Mesenteric fat pad (tissue), 1 donor: ENCODE results near the gene HHAT. TPM values are rescaled to one million over a fixed set of nuclear protein-coding genes. Genes with fewer than 3 reads are reported as not detected.
"Not testable (repeated sequence)": the region's sequence is repeated elsewhere in the genome, so short reads cannot be mapped to it uniquely, and the experiment has no call there.

Experiments used
- DNase-seq: peaks from one replicate; pipeline ENCODE4 v3.0.0-alpha.2; 2020; ENCODE audit warnings: low spot score
- total RNA-seq: library from RNA; stranded (reverse); fragmentation: NEBNext Ultra II Directional; extraction: Animal tissue kit (Norgen Biotek cat#: 25700); gene quantifications from one replicate; pipeline ENCODE4 v1.2.1, GENCODE V29; 2021
- donor health status: DM: yes; HTN: yes; CAD: no.

Gene HHAT
- total RNA-seq, 1 donor from 2014 or later = 2.5 TPM

DNA sequence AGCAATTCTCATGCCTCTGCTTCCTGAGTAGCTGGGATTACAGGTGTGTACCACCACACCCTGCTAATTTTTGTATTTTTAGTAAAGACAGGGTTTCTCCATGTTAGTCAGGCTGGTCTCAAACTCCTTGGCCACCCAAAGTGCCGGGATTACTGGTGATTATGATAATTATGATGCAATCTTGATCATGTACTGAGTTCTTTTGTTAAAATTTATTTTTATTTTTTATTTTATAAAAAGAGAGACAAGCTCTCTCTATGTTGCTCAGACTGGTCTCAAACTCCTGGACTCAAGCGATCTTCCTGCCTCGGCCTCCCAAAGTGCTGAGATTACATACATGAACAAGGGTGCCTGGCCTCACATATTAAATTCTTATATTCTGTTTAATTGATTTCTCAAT, 25.6 kb downstream of the HHAT start:
- not testable (repeated sequence) for DNase-seq

DNA sequence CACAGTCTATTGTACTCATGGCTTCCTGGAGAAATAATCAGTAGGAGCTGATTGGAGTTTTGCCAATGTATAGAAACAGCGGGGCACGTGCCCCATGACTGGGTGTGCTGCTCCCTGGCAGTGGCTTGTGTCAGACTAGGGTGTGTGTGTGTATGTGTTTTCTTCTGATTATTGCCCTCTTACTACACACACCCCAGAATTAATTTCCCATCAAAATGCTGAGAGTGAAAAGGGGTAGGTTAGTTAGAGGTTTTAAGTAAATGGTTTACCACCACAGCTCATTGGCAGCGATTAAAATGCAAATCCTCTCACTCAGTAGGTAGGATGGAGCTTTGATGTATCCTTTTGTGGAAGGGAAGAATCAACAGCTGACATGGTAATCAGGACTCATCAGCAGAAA, 29.9 kb downstream of the HHAT start:
- no peak for DNase-seq

DNA sequence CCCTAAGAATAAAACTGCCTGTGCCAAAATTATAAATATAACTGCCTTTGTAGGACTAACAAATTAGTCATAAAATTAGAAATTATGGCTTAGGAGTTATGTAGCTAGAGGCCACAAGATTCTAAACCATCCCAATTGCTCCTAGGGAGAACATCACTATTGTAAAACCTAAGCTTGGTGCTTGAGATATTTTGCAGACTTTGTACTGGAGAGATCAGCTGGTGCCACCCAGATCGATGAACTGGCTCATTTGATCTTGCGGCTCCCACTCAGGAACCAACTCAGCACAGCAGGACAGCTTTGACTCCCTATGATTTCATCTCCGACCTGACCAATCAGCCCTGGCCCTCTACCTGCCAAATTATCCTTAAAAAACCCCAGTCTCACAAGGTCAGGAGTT, 30.6 kb downstream of the HHAT start:
- no peak for DNase-seq

DNA sequence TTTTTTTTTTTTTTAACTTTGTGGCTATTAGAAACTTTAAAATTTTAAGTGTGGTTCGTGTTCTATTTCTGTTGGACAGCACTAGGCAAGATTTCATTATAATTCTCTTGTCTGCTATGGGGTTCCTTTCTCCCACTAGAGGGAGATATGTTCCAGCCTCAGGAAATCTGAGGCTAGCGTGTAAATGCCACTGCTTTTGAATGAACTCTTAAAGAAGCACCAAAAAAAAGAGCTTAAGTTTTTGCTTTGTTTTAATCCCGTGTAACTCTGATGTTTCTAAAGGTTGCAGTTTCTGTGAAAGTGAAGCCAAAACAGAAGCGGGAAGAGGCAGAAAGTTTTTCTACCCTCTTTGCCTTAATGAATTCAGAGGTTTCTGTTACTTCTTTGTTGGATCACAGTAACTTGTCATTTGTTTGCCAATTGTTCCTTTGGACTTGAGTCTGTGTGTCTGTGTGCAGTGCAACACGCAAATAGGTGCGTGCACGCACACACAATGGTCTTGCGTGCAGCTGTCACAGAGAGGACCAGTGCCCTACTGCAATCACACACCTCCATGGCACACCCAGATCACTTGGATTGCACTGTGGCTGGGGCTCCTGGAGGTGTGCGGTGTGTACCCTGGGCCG, 32.3 kb downstream of the HHAT start:
- DNase-seq = no peak

DNA sequence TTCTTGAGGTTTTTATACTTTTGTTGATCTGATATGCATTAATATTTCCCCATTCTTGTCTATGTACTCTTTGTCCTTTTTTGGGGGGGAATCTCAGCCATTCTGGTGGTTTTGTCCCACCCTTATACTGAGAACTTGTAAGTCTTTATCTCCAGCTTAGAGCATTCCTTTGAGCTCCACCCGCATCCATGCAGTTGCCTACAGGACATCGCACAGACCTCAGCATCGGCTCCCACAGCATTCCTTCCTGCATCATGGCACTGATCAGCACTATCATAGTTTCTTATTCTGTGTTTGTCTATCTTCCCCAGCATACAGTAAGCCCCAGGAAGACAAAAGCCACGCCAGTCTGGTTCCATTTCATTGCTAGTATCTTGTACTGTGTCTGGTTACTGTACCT, 33.0 kb downstream of the HHAT start:
- no peak for DNase-seq

DNA sequence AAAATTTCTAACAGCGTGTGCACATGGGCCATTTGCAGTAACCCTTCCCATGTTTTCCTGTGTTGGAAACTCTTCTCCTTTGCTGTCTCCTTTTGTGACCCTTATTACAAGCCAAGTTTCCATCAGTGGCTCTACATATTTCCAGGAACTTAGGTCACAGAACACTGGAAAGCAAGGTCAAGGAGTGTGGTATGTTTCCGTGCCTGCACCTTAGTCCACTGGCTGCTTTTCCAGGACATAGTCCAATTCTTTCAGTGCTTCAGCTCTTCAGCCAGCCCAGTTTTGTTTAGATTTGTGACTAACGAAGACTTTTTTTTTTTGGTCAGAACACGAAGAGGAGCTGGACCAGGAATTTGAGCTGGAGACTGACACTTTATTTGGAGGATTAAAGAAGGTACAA, 33.8 kb downstream of the HHAT start:
- no peak for DNase-seq

DNA sequence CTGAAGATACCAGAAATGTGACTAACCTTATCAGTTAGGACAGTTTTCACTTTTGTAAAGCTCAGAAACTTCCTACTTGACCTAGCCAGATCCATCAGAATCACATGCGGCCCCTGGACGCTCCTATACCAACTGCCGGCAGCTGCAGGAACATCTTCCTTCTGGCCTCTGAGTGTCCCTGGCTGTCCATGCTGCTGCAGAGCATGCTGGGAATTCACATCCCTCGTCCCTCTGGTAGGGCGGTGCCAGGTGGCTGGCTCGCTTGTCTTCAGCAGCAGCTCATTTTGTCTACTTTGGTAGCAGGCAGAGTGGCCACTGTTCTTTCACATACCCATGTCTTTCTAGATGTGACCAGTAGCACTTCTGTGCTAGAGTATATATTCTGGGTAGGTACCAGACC, 34.4 kb downstream of the HHAT start:
- DNase-seq = no peak

DNA sequence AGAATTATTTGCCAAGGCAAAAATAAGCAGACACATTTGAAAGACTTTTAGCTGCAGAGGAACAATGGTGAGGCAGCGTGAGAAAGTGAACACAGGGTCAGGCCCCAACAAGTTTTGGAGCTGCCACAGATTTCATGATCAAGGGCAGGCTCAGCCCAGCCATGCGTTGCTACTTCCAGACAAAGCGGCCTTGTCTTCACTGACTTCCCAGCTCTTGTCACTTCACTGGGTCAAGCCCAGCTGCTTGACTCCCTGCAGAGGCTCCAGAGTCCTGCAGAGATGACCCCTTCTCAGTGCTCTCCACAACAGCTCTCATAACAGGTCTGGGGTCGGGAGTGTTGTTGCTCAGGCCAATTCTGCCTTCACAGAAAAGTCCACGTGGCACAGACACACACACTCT, 35.8 kb downstream of the HHAT start:
- no peak for DNase-seq

DNA sequence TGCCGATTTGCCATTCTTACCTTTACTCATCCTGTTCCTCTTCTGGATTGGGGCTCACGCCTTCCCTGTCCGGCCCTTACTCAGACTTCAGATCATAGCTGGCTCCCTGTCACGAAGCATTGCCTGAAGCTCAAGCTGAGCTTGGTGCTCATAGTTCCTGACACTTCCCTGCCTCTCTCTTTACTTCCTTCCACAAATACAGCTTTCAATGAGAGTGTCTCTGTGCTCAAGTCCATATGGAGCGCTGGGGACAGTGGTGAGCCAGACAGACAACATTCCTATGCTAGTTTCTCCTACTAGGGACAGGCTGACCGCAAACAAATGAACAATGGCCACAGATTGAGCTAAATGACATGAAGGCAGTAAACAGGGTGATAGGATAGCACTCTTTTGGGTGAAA, 38.1 kb downstream of the HHAT start:
- no peak for DNase-seq

DNA sequence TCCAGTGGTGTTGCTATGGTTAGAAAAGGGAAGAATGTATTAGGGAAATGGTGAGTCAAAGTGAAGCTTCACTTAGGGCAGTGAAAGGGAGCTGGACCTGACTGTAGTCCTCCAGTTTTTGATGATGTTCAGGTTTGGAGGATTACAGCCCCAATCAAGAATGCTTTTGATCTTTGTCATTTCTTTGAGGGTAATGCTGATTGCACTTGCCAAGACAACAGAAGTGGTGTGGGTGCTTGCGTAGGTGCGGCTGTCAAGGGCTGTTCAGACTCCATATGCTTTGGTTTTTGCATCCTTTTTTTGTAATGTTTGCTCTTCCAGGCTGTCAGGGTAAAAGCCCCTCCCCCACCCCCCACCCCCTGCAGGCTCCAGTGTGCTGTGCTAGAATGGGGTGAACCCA, 38.9 kb downstream of the HHAT start:
- no peak for DNase-seq

DNA sequence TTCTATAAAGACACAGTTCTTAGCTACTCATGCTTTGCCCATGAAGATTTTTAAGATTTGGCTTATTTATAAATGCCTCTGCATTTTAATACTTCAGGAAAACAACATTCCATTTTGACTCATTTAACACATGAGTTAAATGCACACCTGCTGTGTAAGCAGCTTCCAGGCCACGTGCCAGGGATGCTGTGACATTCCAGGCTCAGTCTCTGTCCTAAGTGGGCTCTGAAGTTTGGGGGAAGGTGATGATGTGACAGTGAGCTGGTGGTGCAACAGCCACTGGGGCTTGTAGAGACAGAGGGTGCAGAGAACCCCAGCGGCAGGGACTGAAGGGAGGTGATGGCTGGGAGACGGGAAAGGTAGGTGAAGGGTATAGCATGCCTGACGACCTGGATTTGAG, 40.7 kb downstream of the HHAT start:
- DNase-seq = no peak

DNA sequence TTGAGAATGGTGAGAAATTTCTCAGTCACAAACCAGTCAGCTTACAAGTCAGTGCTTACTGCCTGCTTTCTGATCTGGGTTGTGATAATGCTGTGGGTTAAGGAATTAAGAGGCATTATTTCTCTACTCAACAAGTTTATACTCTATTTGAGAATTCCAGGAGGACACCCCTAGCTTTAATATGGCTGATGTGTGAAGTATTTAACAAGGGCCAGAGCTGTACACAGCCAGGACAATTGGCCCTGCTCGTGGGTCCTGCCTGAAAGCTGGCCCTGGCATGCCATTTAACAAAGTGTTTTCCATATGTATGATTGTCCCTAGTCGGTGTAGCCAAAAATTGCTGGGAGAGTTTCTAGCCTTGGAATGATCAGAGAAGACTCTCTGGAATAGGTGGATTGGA, 43.2 kb downstream of the HHAT start:
- DNase-seq = no peak

DNA sequence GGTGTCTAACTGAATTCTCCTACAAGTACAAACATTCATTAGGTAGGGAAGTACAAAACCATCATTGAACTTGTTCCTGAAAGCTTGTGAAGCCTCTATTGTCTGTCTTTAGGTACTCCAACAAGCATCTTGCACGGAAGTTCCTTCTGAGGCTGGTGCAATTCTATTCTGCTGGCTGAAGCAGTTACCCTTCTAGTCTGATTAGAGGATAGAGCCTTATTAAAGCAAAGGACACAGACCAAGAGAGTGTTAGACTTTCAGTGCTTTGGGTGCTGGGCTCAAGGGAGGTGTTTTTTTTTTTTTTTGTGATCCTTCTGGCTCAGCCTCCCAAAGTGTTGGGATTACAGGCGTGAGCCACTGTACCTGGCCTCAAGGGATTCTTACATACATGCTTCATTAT, 43.8 kb downstream of the HHAT start:
- no peak for DNase-seq

DNA sequence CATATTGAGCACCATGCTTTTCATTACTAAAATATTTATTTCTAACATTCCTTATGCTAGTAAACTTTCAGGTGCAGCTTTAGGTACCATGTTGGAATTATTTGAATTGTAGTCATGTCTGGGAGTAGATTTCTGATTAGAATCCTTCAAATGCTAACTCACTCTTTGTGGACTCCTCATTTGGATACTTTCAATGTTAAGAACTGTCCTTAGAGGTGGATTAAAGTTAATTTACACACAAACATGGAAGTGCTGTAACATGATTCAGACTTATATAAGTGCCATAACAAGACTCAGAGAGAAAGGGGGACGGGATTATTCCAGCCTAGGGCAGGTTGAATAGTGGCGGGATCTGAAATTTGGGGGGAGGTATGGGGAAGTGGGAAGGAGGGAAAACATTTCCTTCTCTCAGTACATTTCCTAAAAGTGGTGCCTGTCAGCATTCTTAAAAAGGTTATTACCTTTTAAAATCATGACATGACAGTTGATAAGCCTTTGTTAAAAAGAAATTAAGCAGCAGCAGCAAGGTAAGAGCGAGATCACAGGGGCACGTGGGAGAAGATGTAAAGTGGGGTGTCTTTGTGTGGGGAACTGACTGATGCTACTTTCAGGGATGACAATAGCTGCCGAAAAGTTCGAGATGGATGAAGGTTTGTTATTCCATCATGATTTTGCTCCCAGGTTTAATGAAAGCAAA, 44.4 kb downstream of the HHAT start:
- no peak for DNase-seq

DNA sequence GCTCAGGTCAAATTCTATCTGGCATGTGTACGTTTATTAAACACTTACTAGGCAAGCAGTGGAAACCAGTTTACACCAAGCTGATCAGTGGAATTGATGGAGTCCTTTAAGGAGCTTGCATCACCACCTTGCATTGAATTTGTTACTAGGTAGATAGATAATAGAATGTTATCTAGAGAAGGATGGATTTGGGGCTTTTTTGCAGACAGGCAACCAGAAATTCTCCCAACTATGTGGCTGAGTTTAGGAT, 44.9 kb downstream of the HHAT start:
- no peak for DNase-seq

DNA sequence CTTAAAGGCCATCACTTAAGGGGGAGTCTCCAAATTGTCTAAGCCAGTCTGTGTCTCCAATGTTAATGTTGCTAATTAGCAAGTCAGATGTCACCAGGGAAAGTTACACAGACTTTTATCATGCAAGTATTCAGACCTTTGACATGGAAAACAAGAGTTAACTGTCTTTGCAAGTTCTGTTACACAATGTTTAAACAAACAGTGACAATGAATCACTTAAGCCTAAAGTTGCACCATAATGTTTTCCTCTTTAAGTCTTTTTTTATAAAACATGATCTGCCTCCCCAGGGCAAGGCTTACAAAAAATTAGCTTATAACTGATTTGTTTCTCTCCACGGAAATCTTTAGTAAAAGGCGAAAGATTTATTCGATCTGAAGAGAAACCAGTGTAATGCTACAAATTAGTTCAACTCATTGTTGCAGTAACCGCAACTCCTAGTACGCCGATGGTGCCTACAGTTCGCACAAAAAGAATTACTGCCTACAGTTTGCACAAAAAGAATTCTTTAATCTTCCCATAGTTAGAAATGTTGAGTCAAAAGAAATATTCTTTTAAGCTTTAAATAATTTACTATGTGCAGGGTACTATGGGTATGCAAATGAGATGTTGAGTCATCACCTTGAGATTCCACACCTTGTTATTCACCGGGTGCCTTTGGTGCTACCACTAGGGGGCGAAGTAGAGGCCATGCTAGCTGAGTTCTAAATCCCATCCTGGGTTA, 45.3 kb downstream of the HHAT start:
- DNase-seq = no peak

DNA sequence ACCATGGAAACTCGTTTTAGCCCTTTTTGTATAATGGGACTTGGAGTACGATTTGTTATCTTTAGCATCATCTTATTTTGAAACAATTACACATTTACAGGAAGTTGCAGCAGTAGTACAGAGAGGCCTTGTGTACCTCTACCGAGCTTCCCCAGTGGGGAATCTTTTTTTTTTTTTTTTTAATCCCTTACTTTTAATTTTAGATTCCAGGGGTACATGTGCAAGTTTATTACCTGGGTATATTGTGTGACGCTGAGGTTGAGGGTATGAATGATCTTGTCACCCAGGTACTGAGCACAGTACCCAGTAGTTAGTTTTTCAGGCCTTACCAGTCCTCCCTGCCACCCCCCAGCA, 45.9 kb downstream of the HHAT start:
- no peak for DNase-seq

DNA sequence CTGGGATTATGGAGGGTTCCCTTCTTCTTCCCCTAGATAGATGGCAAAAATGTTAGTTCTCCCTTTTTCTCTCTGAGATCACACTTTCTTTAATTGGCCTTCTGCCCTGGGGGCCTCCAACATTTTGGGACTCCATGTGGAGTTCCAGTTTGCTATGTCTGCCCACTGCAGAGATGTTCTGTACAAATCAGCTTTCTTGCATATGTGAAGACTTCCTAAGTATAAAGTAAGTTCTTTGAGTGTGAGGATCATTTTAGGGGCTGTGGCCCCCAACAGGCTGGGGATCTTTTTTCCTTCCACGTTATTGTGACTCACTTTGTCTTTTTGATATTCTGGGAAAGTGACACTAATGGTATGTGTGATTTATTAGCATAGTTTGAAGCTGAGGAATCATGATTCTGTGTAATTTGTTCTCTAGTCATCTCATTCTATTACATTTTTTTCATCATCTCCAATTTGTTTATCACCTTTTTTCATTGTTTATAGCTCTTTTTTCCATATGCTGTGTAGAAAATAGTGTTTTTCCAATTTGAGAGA, 48.2 kb downstream of the HHAT start:
- no peak for DNase-seq

DNA sequence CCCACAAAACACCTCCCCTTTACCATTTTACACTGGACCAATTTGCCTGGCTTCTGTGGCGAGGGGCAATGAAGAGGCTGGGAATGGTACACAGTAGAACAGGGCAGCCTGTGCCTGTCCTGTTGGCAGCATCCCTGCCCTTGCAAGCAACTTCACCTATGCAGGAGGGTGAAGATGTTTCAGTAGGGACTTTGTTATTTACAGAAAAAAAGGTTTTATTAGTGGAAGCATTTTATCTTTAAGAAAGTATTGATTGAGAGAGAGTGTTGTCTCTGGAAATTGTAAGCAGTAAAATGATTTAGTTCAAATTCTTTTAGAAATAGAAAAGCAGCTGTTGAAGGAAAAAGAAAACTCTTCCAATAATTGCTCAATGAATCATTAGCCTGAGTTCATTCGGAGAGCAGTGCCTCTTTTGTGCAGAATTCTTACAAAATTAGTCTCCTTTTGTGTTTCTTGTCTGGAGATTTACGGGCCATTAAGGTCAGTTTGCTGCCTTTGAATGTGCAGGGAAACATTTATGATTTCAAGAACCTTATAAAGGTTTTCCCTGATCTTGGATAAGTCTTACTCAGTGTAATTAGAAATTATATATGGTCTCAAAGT, 49.1 kb downstream of the HHAT start:
- no peak for DNase-seq

DNA sequence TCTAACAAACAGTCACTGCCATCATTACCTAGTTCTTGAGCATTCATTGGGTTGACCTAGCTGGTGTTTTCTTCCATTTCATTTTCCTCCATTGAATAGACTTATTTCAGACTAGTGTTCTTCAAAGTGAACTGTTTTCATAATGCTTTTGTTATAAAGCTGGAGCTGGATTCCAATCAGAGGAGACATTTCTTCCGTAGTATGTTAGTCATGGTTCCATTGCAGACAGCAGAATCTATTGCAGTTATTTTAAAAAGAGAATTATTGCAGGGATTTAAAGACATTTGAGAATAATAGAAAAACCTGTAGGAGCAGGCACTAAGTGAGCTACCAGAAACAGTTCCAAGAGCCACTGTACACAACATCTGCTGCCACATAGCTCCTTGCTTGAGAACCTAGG, 50.0 kb downstream of the HHAT start:
- no peak for DNase-seq

DNA sequence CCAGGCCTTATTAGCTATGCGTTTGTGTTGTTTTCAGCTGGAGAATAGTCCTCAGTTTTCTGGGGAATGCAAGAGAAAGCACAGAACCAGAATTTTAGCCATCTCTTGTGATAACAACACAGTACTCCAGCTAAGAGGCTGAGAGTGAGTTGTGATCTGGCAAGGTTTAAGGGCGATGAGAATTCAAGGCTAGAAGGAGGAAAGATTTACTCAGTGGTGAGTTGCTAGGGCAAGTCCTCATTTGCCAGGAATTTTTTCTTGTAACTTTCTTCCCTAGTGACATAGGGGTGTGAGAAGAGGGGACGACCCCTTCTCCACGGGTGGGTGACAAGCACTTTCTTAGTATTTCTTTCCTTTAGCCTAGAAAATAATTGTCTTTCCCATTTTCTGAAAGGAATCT, 53.2 kb downstream of the HHAT start:
- no peak for DNase-seq

DNA sequence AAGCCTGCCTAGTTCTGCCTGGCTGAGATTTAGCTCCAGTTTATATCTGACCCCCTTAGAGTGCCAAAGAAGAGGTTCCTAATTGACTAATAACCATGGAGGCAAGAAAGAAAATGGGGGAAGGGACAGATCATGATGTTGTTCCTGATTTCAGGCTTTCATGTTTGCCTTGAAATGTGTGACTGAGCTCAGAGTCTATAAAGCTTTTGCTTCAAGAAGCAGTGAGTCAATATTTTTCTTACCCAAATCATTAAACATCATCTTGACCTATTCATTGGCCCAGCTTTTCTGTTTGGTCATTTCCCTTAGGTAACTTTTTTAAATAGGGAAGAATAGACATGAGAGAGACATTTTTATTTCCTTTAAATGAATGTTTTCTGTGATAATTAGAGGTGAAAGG, 55.9 kb downstream of the HHAT start:
- DNase-seq = no peak

DNA sequence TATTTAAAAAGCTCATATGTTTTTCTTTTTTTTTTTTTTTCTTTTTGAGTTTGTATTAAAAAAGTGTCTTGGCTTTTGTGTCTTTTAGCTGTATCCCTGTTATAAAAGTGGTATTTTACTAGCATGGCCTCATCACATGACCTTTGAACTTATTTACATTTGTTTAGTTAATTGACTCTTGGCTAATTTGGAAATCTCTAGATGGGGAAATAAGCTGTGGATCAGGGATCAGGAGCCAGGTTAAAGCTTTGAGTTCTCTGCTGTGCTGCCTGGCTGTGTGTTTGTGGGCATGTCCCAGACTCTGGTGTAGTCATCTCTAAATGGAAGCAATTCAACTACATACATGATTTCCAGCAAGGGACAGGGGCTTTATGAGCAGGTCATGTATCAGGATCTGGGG, 56.5 kb downstream of the HHAT start:
- no peak for DNase-seq
